Measurements from ENCODE around the gene MAP3K6.

The MAP3K6 gene

DNA sequence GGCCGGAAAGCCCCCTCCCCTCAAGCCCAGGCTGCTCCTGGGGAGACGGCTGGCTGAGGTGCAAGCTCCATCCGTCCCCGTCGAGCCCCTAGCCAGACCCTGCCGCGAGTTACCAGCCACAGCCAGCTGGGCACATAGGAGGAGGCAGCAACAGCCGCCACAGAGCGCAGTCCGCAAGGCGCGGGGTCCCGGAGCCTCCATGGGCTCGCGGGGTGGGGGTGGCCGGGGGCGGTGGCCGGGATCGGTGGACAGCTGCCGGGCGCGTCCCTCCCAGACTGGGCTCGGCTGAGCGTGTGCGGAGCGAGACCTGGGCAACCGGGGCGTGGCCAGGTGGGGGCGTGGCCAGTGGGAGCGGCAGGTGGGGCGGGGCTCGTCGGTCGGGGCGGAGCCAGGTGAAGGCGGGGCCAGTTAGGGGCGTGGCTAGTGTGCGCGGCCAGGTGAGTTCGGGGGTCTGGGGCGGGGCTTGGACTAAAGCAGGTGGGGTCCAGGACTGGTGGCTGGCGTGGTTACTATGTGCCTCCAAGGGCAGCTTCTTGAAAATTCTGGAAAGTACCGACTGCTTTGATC lies 16.4 kb upstream of the MAP3K6 start, which contains the start of gene CD164L2:
Gene CD164L2, minus strand, starts transcription at position 295 of the 567 bp plus-strand sequence. Its CDS starts 94 bp downstream, at position 201.
- Histone ChIP-seq H2AFZ (ENCODE audit: low read length) (no peak within 1 kb of the TSS), H3K9ac (ENCODE audit: low read length) (no peak within 1 kb of the TSS), H3K4me2 (ENCODE audit: low read depth, low read length) (no peak within 1 kb of the TSS)

DNA sequence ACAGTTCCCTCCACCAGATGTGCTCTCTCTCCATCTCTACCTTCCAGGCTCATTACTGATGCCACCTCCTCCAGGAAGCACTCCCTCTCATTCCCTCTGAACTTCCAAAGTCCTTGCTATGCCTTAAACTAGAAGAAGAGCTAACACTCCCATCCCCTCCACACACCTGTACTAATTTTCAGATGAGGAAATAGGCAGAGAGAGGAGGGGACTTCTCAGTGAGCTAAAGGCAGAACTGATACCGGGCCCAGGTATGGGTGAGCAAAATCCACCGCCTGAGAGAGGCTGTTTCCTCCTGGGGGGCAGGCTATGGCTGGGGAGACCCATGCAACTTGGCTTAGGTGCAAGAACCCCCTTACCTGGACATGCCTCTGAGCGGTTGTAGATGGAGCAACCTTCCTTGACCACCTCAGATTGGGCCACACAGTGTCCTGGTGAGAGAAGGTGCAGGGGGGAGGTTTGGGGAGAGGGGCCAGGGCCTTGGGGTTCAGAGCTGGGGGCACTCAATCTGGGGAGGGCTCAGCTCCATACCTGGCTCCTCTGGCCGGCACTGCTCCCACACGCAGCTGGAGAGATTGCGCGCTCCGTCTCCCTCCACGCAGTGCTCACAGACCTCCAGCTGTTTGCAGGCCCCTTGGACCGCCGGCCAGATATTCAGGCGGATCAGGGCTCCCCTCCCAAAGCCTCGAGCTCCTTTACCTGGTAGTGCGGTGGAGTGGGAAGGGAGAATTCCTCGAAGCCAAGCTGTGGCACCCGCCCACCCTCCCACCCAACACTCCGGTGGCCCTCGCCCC lies 15.4 kb upstream of the MAP3K6 start:
- H3K36me3 ChIP-seq (replicated peaks; ENCODE audit: insufficient read depth, low read length): no peaks in the 10 kb centered on the region
- DNase-seq: no peak
- no peak overlapping the region for H3K4me2 ChIP-seq (ENCODE audit: low read depth, low read length)
- no peak overlapping the region for H2AFZ ChIP-seq (ENCODE audit: low read length)
- H4K20me1 ChIP-seq (ENCODE audit: insufficient read depth, low read length): no peaks in the 10 kb centered on the region
- no peak overlapping the region for H3K27ac ChIP-seq (ENCODE audit: low read length)
- no peaks in the 10 kb centered on the region for H3K4me1 ChIP-seq (ENCODE audit: low read length)
- TF ChIP-seq EZH2phosphoT487 (IDR thresholded peaks at IDR 0.05; ENCODE audit: low read length) (no peak), EZH2 (optimal IDR thresholded peaks at IDR 0.05; ENCODE audit: low read depth, low read length) (no peak)
- TF ChIP-seq, protein P1, sequence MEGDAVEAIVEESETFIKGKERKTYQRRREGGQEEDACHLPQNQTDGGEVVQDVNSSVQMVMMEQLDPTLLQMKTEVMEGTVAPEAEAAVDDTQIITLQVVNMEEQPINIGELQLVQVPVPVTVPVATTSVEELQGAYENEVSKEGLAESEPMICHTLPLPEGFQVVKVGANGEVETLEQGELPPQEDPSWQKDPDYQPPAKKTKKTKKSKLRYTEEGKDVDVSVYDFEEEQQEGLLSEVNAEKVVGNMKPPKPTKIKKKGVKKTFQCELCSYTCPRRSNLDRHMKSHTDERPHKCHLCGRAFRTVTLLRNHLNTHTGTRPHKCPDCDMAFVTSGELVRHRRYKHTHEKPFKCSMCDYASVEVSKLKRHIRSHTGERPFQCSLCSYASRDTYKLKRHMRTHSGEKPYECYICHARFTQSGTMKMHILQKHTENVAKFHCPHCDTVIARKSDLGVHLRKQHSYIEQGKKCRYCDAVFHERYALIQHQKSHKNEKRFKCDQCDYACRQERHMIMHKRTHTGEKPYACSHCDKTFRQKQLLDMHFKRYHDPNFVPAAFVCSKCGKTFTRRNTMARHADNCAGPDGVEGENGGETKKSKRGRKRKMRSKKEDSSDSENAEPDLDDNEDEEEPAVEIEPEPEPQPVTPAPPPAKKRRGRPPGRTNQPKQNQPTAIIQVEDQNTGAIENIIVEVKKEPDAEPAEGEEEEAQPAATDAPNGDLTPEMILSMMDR (IDR thresholded peaks at IDR 0.05; ENCODE audit: low read length): no peak
- no peak overlapping the region for H3K9ac ChIP-seq (ENCODE audit: low read length)
- no peaks in the 10 kb centered on the region for H3K9me3 ChIP-seq (replicated peaks; ENCODE audit: insufficient read depth, low read length)
- 0 out of 2 replicates have a peak, but pooled peaks cover 7% of the 10 kb centered on the region for H3K27me3 ChIP-seq (replicated peaks; ENCODE audit: insufficient read depth, low read length)
- H3K4me3 ChIP-seq (ENCODE audit: low read length): no peak overlapping the region
- no peaks in the 10 kb centered on the region for H3F3A ChIP-seq (ENCODE audit: insufficient read depth, low read length)
- H3K9me2 ChIP-seq (replicated peaks; ENCODE audit: insufficient read depth, low read length): no peaks in the 10 kb centered on the region
- H3K79me2 ChIP-seq (ENCODE audit: low read length): no peaks in the 10 kb centered on the region

More for the DNA sequence above, 16.4 kb upstream of the MAP3K6 start, which contains the start of gene CD164L2:
- TF ChIP-seq EZH2phosphoT487 (IDR thresholded peaks at IDR 0.05; ENCODE audit: low read length) (no peak), EZH2 (optimal IDR thresholded peaks at IDR 0.05; ENCODE audit: low read depth, low read length) (no peak)
- TF ChIP-seq, protein P1 (IDR thresholded peaks at IDR 0.05; ENCODE audit: low read length): no peak
- Histone ChIP-seq H3K36me3 (replicated peaks; ENCODE audit: insufficient read depth, low read length) (no peaks in the 10 kb centered on the region), H3K9me3 (replicated peaks; ENCODE audit: insufficient read depth, low read length) (no peaks in the 10 kb centered on the region), H3K4me1 (ENCODE audit: low read length) (no peaks in the 10 kb centered on the region), H4K20me1 (ENCODE audit: insufficient read depth, low read length) (no peaks in the 10 kb centered on the region), H3K4me3 (ENCODE audit: low read length) (no peak within 1 kb of the TSS), H3F3A (ENCODE audit: insufficient read depth, low read length) (no peaks in the 10 kb centered on the region), H3K27ac (ENCODE audit: low read length) (no peak within 1 kb of the TSS), H3K79me2 (ENCODE audit: low read length) (no peaks in the 10 kb centered on the region), H3K9me2 (replicated peaks; ENCODE audit: insufficient read depth, low read length) (no peaks in the 10 kb centered on the region), H3K27me3 (replicated peaks; ENCODE audit: insufficient read depth, low read length) (0 out of 2 replicates have a peak, but pooled peaks cover 7% of the 10 kb centered on the region)
- no peak for DNase-seq

DNA sequence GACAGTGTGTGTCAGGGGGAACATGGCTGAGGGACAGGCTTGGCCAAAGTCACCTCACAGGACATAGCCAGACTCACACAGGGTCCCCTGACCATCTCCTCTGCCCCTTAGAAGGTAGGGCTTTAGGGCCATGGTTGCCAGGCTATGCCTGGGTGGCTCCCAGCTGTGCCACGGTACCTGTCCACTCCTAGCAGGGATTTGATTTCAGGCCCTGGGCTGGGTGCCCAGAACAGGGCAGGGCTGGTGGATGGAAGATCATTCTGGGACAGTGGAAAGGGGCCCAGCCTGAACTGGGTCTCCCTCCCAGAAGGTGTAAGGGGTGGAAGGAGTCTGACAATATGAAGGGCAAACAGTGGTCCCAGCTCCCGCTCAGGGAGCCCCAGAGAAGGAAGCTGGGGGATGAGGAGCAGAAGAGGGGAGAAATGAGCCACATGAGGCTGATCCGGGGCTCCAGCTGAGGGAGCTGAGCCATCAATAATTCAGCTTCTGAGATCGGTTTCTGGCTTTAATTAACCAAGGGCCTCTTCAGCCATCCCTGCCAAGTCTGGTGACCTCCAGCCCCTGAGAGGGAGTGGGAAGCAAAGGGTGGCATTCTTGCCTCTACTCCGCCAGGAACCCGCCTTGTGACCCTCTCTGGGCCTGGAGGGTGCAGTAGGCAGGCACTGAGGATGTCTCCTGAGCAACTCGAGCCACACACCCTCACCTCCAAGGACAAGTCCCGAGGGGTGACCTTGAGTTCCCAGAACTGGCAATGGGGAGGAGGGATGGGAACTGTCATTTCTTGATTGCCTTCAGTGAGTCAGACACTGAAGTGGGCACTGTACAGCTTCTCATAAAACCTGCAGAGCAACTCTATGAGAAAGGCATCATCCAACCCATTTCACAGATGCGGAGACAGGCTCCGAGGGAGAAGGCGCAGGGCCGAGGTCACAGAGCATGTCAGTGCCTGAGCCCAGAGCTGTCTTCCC lies 14.3 kb upstream of the MAP3K6 start:
- Histone ChIP-seq H4K20me1 (ENCODE audit: insufficient read depth, low read length) (no peaks in the 10 kb centered on the region), H2AFZ (ENCODE audit: low read length) (no peak overlapping the region), H3K36me3 (replicated peaks; ENCODE audit: insufficient read depth, low read length) (no peaks in the 10 kb centered on the region), H3K9me2 (replicated peaks; ENCODE audit: insufficient read depth, low read length) (no peaks in the 10 kb centered on the region), H3K27ac (ENCODE audit: low read length) (no peak overlapping the region), H3K9me3 (replicated peaks; ENCODE audit: insufficient read depth, low read length) (no peaks in the 10 kb centered on the region), H3F3A (ENCODE audit: insufficient read depth, low read length) (no peaks in the 10 kb centered on the region), H3K27me3 (replicated peaks; ENCODE audit: insufficient read depth, low read length) (0 out of 2 replicates have a peak, but pooled peaks cover 7% of the 10 kb centered on the region), H3K79me2 (ENCODE audit: low read length) (no peaks in the 10 kb centered on the region), H3K4me2 (ENCODE audit: low read depth, low read length) (no peak overlapping the region), H3K9ac (ENCODE audit: low read length) (no peak overlapping the region), H3K4me3 (ENCODE audit: low read length) (no peak overlapping the region), H3K4me1 (ENCODE audit: low read length) (no peaks in the 10 kb centered on the region)
- no peak for TF ChIP-seq EZH2 (optimal IDR thresholded peaks at IDR 0.05; ENCODE audit: low read depth, low read length)
- TF ChIP-seq, protein P1 (IDR thresholded peaks at IDR 0.05; ENCODE audit: low read length): no peak
- no peak for TF ChIP-seq EZH2phosphoT487 (IDR thresholded peaks at IDR 0.05; ENCODE audit: low read length)
- DNase-seq: no peak

Measured in MM.1S (cell line).